ENCODE data around the gene BTNL8.
"Not testable (repeated sequence)": the region's sequence is repeated elsewhere in the genome, so short reads cannot be mapped to it uniquely, and the experiment has no call there.

Gene BTNL8

DNA sequence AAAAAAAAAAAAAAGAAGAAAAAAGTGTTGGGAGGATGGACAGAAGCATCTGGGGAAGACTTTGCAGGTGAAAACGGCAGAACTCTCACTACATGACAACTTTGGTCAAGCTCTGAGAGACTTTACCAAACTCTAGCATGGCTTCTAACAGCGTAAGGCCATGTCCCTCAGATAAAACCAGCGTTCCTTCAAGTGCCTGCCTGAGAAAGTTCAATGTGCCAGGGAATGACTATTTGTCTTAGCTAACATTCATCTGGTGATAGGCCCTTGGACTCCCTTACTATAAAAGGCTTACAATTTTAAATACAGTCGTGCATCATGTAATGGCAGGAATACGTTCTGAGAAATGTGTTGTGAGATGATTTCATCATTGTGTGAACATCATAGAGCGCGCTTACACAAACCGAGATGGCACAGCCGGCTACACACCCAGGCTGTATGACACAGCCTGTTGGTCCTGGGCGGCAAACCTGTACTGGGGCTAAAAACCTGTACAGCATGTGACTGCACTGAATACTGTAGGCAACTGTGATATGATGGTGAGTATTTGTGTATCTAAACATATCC, 23.0 kb upstream of the BTNL8 start:
- no peak for DNase-seq

DNA sequence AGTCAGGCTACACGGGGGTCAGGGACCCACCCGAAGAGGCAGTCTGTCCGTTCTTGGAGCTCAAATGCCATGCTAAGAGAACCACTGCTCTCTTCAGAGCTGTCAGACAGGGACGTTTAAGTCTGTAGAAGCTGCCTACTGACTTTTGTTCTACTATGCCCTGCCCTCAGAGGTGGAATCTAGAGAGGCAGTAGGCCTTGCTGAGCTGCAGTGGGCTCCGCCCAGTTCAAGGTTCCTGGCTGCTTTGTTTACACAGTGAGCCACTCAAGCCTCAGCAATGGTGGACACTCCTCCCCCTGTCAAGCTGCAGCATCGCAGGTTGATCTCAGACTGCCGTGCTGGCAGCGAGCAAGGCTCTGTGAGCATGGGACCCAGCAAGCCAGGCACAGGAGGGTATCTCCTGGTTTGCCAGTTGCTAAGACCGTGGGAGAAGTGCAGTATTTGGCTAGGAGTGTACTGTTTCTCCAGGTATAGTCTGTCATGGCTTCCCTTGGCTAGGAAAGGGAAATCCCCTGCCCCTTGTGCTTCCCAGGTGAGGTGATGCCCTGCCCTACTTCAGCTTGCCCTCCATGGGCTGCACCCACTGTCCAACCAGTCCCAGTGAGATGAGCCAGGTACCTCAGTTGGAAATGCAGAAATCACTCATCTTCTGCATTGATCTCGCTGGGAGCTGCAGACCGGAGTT, 13.0 kb upstream of the BTNL8 start:
- DNase-seq: not testable (repeated sequence)

DNA sequence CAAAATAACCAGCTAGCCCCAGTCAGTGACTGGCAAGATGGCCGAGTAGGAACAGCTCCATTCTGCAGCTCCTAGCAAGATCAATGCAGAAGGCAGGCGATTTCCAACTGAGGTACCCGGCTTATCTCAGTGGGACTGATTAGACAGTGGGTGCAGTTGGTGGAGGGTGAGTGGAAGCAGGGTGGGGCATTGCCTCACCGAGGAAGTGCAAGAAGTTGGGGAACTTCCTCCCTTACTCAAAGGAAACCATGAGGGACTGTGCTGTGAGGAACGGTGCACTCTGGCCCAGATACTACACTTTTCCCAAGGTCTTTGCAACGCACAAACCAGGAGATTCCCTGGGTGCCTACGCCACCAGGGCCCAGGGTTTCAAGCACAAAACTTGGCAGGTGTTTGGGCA, 9.6 kb upstream of the BTNL8 start:
- DNase-seq: no peak

DNA sequence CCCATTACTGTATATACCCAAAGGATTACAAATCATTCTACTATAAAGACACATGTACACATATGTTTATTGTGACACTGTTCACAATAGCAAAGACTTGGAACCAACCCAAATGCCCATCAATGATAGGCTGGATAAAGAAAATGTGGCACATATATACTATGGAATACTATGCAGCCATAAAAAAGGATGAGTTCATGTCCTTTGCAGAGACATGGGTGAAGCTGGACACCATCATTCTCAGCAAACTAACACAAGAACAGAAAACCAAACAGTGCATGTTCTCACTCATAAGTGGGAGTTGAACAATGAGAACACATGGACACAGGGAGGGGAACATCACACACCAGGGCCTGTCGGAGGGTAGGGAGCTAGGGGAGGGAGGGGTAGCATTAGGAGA, 3.6 kb upstream of the BTNL8 start:
- not testable (repeated sequence) for DNase-seq

DNA sequence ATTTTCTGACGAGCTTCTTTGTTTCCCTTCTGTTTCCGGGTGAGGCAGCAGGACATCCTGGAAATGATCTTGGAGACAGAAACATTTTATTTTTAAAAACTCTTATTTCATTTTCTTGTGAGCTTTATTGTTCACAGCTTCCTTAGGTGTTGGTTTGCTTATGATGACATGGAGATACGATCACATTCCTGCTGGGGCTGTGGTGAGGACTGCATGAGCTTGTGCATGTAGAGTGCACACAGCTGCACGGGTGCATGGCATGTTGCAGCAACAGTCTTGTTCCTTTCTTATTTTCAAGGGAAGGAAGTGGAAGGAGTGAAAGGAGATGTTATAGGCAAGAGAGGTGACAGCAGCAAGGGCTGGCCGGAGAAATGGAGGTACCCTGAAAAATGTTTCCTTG, 1.2 kb downstream of the BTNL8 start:
- DNase-seq: no peak

DNA sequence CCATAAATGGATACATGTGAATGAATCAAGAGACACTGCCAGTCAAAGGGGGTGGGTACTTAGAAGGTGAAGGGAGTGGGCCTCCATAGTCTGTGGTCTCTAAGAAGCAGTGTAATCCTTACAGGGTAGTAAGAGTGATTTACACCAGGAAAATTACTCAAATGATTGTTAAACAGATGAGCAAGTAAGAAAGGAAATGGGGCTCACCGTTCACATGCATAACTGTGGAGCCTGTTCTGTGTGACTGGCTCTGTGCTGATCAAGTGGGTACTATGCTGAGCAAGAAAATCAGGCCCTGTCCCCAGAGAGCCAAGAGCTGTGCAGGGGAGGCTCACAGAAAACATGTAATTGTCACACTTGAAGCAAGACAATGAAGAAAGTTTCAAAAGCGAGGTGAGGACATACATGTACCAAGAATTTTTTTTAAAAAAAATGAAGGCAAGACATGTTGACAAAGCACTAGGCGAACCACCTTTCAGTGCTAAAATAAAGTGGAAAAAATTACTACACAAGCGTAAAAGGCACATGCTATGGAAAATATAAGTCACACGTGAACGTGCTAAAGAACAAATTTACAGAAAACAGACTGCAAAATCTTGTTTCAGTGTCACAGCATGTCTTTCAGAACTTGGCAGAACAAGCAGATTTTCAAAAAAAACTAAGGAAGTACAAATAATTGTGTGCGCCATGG, 2.5 kb downstream of the BTNL8 start:
- no peak for DNase-seq

DNA sequence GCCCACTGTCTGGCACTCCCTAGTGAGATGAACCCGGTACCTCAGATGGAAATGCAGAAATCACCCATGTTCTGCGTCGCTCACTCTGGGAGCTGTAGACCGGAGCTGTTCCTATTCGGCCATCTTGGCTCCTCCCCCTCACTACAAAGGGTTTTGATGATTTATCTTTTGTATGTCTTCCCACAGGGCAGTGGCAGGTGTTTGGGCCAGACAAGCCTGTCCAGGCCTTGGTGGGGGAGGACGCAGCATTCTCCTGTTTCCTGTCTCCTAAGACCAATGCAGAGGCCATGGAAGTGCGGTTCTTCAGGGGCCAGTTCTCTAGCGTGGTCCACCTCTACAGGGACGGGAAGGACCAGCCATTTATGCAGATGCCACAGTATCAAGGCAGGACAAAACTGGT, 9.4 kb downstream of the BTNL8 start:
- DNase-seq: no peak

DNA sequence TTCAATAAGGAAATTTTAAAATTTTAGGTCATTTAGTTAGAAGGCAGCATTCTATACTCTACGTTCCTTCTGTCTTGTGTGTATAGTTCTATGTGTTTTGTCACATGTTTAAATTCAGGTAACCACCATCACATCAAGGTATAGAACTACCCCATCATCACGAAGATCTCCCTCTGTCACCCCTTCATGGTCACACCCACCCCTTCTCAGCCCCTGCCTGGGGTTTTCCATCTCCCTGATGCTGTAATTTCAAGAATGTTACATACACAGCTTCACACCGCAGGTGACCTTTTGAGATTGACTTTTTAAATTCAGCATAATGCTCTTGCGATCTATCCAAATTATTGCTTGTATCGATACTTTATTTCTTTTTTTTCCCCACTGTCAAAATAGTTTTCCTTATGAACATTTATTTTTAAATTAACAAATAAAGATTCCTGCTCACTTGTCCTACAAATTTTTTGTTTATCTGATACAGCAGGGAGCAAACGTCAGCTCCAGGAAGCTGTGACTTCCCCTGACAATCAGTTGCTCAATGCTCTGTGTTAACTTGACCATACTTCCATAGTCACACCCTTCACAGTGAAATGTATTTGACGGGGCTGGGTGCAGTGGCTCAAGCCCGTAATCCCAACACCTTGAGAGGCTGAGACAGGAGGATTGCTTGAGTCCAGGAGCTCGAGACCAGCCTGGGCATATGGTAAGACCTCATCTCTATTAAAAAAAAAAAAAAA, 10.2 kb downstream of the BTNL8 start:
- DNase-seq: no peak

DNA sequence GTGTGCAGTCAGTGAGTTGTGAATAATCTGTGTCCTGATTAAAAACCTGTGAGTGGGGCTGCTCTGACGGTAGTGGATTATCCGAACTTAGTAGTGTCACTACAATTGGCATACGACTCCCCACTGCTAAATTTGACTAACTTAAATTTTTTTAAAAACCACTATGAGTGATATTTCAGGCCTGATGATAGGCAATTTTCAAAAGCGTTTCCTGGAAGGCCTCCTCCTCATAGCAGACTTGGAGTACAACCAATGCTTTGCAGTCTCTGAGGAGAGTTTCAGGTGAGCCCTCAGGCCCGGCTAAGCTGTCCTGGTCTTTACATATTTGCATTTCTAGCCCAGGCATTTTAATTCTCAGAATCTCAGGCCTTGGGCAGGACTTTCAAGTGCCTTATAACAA, 10.8 kb downstream of the BTNL8 start:
- DNase-seq: no peak

DNA sequence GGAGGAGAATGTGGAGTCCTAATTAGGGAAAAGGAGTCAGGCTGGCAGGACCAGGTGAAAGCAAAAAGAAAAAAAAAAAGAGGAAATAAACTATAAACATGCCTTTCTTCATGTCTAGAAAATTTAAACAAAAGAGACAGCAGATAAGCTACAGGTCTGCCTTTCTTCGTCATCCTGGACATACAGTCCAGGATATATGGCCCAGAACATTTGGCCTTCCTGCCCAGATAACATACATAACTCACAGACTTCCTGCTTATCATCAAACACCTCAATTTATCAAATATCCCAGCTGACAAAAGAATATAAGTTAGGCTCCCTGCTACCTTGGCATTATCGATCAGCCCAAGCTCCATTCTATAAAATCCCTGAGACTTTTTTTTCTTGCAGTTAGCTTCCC, 11.2 kb downstream of the BTNL8 start:
- no peak for DNase-seq

DNA sequence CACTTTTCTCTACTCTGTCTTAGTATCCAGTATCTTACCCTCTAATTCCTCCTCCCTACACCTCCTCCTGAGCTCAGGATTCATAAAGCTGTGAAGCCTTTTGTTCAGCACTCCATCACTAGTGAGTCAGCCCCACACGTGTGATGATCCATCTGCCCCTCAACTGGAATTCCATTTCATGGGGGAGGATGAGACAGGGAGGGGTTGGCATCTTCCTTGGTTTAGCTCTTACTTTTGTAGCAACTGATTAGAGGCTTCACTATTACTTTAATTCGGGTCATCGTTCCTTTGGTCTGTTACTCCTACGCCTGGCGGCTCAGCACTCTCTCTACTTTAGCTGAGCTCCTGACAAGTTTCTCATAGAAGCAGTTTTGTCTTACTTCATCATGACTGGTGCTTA, 11.8 kb downstream of the BTNL8 start:
- DNase-seq: no peak

DNA sequence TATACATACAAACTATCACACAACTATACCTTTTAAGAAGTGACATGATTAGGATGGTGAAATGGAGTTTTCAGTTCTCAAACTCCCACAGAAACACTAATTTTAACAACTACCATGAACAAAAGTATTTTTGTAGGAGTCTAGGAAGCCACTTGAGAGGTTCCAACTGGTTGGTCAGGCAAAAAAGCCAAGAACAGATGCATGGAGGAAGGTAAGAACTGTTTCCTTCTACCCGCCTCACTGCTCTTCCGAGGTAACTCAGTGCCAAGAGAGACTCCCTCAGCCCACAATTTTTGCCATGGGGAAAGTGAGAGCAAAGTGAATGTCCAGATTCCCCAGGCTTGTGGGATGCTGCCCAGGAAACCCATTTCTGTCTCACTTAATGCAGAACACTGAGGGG, 15.7 kb downstream of the BTNL8 start:
- no peak for DNase-seq

DNA sequence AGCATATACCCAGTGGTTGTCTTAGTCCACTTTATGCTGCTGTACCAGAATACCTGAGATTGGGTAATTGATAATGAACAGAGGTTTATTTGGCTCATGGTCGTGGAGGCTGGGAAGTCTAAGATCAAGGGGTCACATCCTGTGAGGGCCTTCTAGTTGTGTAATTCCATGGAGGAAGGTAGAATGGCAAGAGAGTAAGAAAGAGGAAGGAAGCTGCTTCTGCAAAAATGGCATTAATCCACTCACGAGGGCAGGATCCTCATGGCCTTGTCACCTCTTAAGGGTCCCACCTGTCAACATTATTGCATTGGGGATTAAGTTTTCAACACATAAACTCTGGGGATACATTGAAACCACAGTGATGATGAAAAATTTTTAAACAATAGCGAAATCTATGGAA, 17.0 kb downstream of the BTNL8 start:
- no peak for DNase-seq

DNA sequence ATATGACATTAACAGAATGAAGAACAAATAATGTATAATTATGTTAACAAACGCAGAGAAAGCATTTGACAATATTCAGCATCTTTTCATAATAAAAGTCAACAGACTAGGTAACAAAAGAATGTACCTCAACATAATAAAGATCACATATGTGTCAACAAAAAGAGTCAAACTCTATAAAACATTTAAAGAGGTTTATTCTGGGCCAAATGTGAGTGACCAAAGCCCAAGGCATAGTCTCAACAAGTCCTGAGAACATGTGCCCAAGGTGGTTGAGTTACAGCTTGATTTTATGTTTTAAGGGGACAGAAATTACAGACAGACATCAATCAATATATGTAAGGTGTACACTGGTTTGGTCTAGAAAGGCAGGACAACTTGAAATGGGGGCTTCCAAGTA, 19.4 kb downstream of the BTNL8 start:
- DNase-seq: no peak

DNA sequence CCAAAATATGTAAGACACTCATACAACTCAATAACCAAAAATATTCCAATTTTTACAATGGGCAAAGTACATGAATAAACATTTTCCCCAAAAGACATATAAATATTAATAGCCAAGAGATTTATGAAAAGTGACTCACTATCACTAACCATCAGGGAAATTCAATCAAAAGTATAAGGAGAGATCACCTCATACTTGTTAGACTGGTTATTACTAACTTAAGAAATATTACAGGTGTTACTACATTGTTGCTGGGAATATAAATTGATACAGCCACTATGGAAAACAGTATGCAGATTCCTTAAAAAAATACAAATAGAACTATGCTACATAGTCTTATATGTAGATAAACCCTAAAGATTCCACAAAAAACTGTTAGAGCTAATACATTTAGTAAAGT, 21.8 kb downstream of the BTNL8 start:
- no peak for DNase-seq

DNA sequence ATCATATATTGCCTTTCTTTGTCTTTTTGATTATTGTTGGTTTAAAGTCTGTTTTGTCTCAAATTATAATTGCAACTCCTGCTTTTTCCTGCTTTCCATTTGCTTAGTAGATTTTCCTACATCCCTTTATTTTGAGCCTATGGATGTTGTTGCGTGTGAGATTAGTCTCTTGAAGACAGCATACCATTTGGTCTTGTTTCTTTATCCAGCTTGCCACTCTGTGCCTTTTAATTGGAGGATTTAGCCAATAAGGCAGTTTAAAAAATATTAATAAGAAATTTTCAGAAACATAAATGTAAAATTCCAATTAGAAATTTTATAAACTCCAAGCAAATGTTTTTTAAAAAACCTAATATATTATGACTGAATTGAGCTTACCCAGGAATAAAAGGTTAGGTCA, 24.0 kb downstream of the BTNL8 start:
- DNase-seq: no peak

DNA sequence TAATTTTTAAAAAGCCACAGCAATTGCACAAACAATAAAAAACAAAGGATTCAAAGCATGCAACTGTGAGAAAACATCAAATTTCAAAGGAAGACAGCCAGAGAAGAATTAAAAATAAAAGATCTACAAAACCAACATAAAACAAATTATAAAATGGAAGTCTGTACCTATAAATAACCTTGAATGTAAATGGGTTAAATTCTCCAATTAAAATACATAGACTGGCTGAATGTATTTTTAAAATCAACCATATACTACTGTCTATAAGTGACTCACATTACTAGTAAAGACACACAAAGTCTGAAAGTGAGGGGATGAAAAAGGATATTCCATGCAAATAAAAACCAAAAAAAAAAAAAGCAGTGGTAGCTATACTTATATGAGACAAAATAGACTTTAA, 33.7 kb downstream of the BTNL8 start:
- DNase-seq: no peak

DNA sequence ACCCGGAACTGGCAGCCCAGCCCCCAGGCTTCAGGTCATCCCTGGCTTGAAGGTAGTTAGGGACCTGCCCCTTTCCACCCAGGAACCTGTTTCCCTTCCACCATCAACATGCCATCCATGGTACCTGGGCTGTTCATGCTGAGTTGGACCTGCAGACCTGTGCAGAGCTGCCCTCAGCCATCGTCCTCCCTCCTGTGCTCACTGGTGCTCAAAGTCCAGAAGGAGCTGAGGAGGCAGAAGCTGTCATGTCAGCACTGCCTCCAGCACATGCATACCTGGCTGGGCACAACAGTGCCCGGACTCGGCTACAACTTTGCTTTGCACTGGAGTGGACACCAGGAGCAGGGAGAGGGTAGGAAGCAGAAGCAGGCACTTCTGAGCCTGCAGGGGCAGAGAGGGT, 36.2 kb downstream of the BTNL8 start:
- no peak for DNase-seq

DNA sequence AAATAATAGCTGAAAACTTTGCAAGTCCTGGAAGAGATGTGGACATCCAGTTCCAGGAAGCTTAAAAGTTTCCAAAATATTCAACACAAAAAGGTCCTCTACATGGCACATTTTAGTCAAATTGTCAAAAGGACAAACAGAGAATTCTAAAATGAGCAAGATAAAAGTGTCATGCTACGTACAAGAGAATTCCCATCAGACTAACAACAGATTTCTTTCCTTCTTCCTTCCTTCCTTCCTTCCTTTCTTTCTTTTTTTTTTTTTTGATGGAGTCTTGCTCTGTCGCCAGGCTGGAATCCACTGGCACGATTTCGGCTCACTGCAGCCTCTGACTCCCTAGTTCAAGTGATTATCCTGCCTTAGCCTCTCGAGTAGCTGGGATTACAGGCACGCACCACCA, 39.3 kb downstream of the BTNL8 start:
- DNase-seq: no peak

DNA sequence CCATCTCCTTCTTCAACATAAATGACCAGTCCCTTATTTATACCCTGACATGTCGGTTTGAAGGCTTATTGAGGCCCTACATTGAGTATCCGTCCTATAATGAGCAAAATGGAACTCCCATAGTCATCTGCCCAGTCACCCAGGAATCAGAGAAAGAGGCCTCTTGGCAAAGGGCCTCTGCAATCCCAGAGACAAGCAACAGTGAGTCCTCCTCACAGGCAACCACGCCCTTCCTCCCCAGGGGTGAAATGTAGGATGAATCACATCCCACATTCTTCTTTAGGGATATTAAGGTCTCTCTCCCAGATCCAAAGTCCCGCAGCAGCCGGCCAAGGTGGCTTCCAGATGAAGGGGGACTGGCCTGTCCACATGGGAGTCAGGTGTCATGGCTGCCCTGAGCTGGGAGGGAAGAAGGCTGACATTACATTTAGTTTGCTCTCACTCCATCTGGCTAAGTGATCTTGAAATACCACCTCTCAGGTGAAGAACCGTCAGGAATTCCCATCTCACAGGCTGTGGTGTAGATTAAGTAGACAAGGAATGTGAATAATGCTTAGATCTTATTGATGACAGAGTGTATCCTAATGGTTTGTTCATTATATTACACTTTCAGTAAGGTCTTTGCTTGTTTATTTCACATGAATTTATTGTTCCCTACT, 51.5 kb downstream of the BTNL8 start:
- no peak for DNase-seq

DNA sequence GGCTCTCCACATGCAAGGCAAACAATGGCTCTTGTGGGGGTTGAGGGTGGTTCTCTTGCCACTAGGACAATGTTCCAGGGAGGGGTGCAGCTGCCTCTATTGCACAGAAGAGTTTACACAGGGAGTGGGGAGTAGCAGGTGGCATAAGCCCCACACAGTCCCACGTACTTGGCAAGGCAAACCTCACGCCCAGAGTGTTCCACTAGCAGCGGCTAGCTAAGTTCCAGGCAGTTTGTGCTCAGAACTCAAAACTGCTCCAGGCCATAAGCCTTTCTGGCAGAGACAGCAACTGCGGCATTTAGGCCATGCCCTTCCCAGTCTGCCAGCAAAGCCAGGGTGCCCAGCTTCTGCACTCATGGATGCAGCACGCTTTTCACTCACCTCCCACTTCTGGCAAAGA, 60.7 kb downstream of the BTNL8 start:
- no peak for DNase-seq

DNA sequence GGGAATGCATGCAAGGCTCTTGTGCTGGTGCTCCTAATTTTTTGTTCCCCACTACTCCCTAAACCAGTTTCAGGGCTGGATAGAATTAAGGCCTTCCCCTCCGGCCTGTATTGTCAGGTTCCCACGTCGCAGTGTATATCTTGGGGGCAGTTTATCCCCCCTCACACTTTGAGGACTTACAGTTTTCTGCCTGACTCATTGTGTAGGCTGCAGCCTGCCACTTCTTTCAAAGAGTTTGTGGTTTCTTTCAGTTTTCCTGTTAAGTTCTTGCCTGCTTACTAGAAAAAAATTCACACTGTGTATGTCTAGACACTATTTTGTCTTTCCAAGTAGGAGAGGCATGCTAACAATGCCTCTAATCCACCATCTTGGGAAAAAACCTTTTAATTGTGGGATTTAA, 61.2 kb downstream of the BTNL8 start:
- DNase-seq: no peak

DNA sequence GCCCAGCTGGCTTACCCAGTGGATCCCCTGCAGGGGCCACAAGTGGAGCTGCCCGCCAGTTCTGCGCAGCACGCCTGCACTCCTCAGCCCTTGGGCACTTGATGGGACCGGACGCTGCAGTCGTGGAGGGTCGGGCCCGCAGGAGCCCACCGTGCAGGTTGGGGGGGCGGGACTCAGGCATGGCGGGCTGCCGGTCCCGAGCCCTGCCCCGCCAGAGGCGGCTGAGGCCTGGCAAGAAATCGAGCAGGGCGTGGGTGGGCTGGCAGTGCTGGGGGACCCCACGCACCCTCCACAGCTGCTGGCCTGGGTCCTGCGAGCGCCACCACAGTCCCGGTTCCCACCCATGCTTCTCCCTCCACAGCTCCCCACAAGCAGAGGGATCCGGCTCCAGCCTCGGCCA, 70.4 kb downstream of the BTNL8 start:
- DNase-seq: no peak

DNA sequence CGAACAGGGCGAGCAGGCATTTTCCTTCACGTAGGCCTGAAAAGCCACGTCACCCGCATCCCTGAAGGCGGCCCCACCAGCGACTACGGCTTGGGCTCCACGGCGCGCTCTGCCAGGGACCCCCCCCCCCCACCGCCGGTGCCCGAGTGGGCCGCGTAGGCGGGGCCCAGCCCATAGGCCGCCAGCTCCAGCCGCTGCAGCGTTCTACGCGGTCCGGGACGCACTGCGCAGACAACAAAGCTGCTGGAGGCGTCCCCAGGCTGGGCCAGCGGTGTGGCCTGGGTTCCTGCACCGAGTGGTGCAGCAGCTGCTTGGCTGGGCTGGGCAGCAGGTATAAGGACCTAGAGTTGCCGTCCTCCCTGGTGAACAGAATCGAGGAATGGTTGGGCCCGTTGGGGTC, 71.4 kb downstream of the BTNL8 start:
- no peak for DNase-seq

Data from retina (tissue), 1 donor.